ENCODE data around the gene ACP2.

DNA sequence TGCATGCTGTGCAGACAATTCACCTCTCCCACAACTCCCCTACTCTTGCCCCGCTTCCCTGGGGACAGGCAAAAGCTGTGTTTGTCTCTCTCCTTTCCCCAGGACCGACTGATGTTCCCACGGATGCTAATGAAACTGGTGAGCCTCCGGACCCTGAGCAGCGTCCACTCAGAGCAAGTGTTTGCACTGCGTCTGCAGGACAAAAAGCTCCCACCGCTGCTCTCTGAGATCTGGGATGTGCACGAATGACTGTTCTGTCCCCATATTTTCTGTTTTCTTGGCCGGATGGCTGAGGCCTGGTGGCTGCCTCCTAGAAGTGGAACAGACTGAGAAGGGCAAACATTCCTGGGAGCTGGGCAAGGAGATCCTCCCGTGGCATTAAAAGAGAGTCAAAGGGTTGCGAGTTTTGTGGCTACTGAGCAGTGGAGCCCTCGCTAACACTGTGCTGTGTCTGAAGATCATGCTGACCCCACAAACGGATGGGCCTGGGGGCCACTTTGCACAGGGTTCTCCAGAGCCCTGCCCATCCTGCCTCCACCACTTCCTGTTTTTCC lies 19.9 kb upstream of the ACP2 start:
- TF ChIP-seq, protein P1, sequence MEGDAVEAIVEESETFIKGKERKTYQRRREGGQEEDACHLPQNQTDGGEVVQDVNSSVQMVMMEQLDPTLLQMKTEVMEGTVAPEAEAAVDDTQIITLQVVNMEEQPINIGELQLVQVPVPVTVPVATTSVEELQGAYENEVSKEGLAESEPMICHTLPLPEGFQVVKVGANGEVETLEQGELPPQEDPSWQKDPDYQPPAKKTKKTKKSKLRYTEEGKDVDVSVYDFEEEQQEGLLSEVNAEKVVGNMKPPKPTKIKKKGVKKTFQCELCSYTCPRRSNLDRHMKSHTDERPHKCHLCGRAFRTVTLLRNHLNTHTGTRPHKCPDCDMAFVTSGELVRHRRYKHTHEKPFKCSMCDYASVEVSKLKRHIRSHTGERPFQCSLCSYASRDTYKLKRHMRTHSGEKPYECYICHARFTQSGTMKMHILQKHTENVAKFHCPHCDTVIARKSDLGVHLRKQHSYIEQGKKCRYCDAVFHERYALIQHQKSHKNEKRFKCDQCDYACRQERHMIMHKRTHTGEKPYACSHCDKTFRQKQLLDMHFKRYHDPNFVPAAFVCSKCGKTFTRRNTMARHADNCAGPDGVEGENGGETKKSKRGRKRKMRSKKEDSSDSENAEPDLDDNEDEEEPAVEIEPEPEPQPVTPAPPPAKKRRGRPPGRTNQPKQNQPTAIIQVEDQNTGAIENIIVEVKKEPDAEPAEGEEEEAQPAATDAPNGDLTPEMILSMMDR (IDR thresholded peaks at IDR 0.05), result no peak
- TF ChIP-seq POLR2A (IDR thresholded peaks at IDR 0.05), result no peak
